GM12878 (cell line): ENCODE results near the gene SLC43A3. TPM values are rescaled to one million over a fixed set of nuclear protein-coding genes. Genes with fewer than 3 reads are reported as not detected.

Experiments
- CBX5 ChIP-seq: sonication (generic); IDR thresholded peaks from 2 replicates; pipeline ENCODE4 v1.6.1; 2016; ENCODE audit warnings: low read depth, moderate library complexity, mild to moderate bottlenecking, inconsistent platforms
- CEBPZ ChIP-seq: fragments of 150-350 bp; IDR thresholded peaks from 2 replicates; pipeline ENCODE4 v1.6.1; 2016; ENCODE audit warnings: low read depth, low read length
- CTCF ChIP-seq, 3 experiments: IDR thresholded peaks in 2 of 3; conservative IDR thresholded peaks in 1 of 3; 2 replicates each; pipeline ENCODE4 v1.5.1; 2011; ENCODE audit warnings: low read depth in 3 of 3, low read length in 3 of 3, mild to moderate bottlenecking in 3 of 3, control low read depth in 2 of 3, moderate library complexity in 2 of 3, inconsistent platforms in 1 of 3, mixed read lengths in 1 of 3; ENCODE audit not compliant: control insufficient read depth in 2 of 3, insufficient read depth in 1 of 3; ENCODE audit errors: extremely low read depth in 1 of 3
- DPF2 ChIP-seq: fragments of 450-650 bp; IDR thresholded peaks from 2 replicates; pipeline ENCODE4 v1.6.1; 2017; ENCODE audit warnings: mild to moderate bottlenecking
- EED ChIP-seq: sonication (generic); IDR thresholded peaks from 2 replicates; pipeline ENCODE4 v1.6.1; 2016; ENCODE audit warnings: antibody characterized with exemption, low read depth
- KAT2A ChIP-seq: conservative IDR thresholded peaks from 2 replicates; pipeline ENCODE4 v1.6.1; 2011; ENCODE audit warnings: low read depth, low read length; ENCODE audit not compliant: control insufficient read depth
- SPI1 ChIP-seq: IDR thresholded peaks from 2 replicates; pipeline ENCODE4 v1.6.1; 2011; ENCODE audit warnings: low read depth, mild to moderate bottlenecking, low read length, moderate library complexity, borderline replicate concordance; ENCODE audit not compliant: insufficient read depth
- ZBTB11 ChIP-seq: fragments of 450-650 bp; formaldehyde crosslinking; IDR thresholded peaks from 2 replicates; pipeline ENCODE4 v1.5.0; 2022; ENCODE audit warnings: mild to moderate bottlenecking, missing genetic modification characterization
- polyA plus RNA-seq, 11 experiments: library from polyadenylated mRNA; depleted of rRNA in 4 of 11; unstranded in 6 of 11; stranded (reverse) in 5 of 11; fragments of >200 nt; fragmentation: Nextera tagmentation in 4 of 11; fragmentation: Illumina TruSeq in 1 of 11; extraction: Ambion mirVana in 4 of 11; extraction: Trizol in 1 of 11; gene quantifications; 1 replicate in 1 of 11; 2 replicates in 10 of 11; pipeline versions ENCODE4 v1.2.1 to v1.2.3, GENCODE V29; 2011 to 2016; ENCODE audit warnings: inconsistent platforms in 2 of 11, missing spikeins in 2 of 11, low read depth in 1 of 11
- total RNA-seq, 4 experiments: library from RNA; depleted of rRNA in 3 of 4; stranded (reverse); fragments of >200 nt in 3 of 4; fragmentation: Illumina TruSeq in 1 of 4; extraction: Trizol in 1 of 4; gene quantifications; 2 replicates each; pipeline versions ENCODE4 v1.2.1 to v1.2.3, GENCODE V29; 2013 to 2021

Gene SLC43A3
- total and polyA plus RNA-seq, 10 of the 15 experiments (the other 5 are each of a cell fraction or from before 2014, with no cell fraction given): 37.5 to 237 (median 132) TPM

- no peak for TF ChIP-seq CEBPZ
- TF ChIP-seq KAT2A: no peak
- TF ChIP-seq DPF2: peak; percentile 52; the same call in 1 of the 2 replicates
- TF ChIP-seq ZBTB11: no peak
- TF ChIP-seq EED: no peak
- TF ChIP-seq SPI1: peak; percentile 82
- no peak for TF ChIP-seq CBX5
- no peak for TF ChIP-seq CTCF (IDR thresholded peaks at IDR 0.05 in 2 of 3, conservative IDR thresholded peaks at IDR 0.05 in 1 of 3; ENCODE audit: control insufficient read depth in 2 of 3, extremely low read depth in 1 of 3, insufficient read depth in 1 of 3, low read depth in 3 of 3, low read length in 3 of 3)
- TF ChIP-seq, all 136 proteins: peak for 4
Measured at GRCh38 chr11:57432149-57432561, 5.2 kb upstream of the SLC43A3 start (continued).
